ENCODE results near the gene ACOX2.

DNA sequence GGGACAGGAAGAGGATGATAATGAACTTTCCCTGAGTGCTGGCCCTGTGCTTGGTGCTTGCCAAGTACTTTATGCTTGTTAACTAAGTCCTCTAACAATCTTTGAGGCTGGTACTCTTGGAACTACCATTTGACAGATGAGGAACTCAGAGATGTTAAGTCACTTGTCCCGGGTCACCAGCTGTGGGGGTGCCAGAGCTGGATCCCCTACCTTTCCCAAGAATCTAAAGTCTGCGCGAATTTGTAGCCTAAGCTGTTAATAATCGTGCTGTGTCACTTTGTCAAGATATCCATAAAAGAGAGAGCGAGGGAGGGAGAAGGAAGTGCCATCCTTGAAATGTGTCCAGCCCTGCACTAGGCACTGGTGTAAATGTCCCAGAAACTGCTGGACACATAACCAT lies 19.0 kb upstream of the ACOX2 start:
- no peak for TF ChIP-seq EZH2 (IDR thresholded peaks at IDR 0.05; ENCODE audit: insufficient read depth, poor library complexity, severe bottlenecking)
- no peak for TF ChIP-seq EZH2phosphoT487 (IDR thresholded peaks at IDR 0.05; ENCODE audit: insufficient read depth, low read depth)
